Gastroesophageal sphincter (tissue), 4 donors: Measurements from ENCODE around the gene PAK1. TPM values are rescaled to one million over a fixed set of nuclear protein-coding genes. Genes with fewer than 3 reads are reported as not detected.

Experiments used
- ATAC-seq: fragments of 150-250 bp; one replicate; pipeline ENCODE4 v1.9.1; 2016; ENCODE audit warnings: mild to moderate bottlenecking, moderate library complexity
- H3K27ac ChIP-seq, 4 donors: fragments of 200-600 bp; sonication (generic) in 3 of 4; 1 replicate in 3 of 4; 2 replicates in 1 of 4; pipeline ENCODE4 v1.5.1; 2016 to 2019
- H3K27me3 ChIP-seq: fragments of 200-600 bp; sonication (generic); one replicate; pipeline ENCODE4 v1.5.1; 2019
- H3K36me3 ChIP-seq, 2 donors: fragments of 200-600 bp; sonication (generic); one replicate each; pipeline ENCODE4 v1.5.1; 2019; ENCODE audit warnings: control low read depth in 1 of 2
- H3K4me1 ChIP-seq, 3 donors: fragments of 200-600 bp; sonication (generic); 1 replicate in 2 of 3; 2 replicates in 1 of 3; pipeline ENCODE4 v1.5.1; 2016 to 2019; ENCODE audit warnings: control low read depth in 2 of 3
- H3K4me3 ChIP-seq, 2 donors: fragments of 200-600 bp; sonication (generic); one replicate each; pipeline ENCODE4 v1.5.1; 2019; ENCODE audit warnings: mild to moderate bottlenecking in 1 of 2, moderate library complexity in 1 of 2
- H3K9me3 ChIP-seq, 3 donors: fragments of 200-600 bp; sonication (generic); one replicate each; pipeline ENCODE4 v1.5.1; 2017 to 2019; ENCODE audit warnings: control low read depth in 2 of 3
- CTCF ChIP-seq, 4 experiments: fragments of 200-600 bp in 2 of 4; fragments of 450-650 bp in 2 of 4; sonication (generic) in 1 of 4; IDR thresholded peaks; one replicate each; pipeline ENCODE4 v1.5.1; 2017 to 2019; ENCODE audit warnings: antibody characterized with exemption in 4 of 4, mild to moderate bottlenecking in 2 of 4, moderate library complexity in 2 of 4
- EP300 ChIP-seq: sonication (generic); formaldehyde crosslinking; IDR thresholded peaks from one replicate; pipeline ENCODE4 v1.6.1; 2017; ENCODE audit warnings: antibody characterized with exemption, mild to moderate bottlenecking
- POLR2A ChIP-seq, 2 donors: fragments of 450-650 bp; IDR thresholded peaks; one replicate each; pipeline ENCODE4 v1.6.1; 2017; ENCODE audit warnings: antibody characterized with exemption in 2 of 2, mild to moderate bottlenecking in 2 of 2, moderate library complexity in 1 of 2
- POLR2AphosphoS5 ChIP-seq: sonication (generic); formaldehyde crosslinking; IDR thresholded peaks from one replicate; pipeline ENCODE4 v1.6.1; 2017; ENCODE audit warnings: antibody characterized with exemption
- WGBS, 2 donors: methylation state at CpG; one replicate each; pipeline ENCODE4 v1.1.5; 2018; ENCODE audit warnings: low coverage in 1 of 2; 5-methylcytosine and 5-hydroxymethylcytosine counted together
- total RNA-seq, 4 donors: library from RNA; depleted of rRNA; stranded (reverse); fragments of >200 nt; gene quantifications; one replicate each; pipeline ENCODE4 v1.1.0, GENCODE V29; 2016

Gene PAK1
- total RNA-seq, 4 donors from 2014 or later, result 29.8 to 48.1 (median 40.2) TPM

GRCh38 chr11:77401486-77402217, 72.2 kb downstream of the PAK1 start:
- Histone ChIP-seq H3K36me3 (no peaks in the 10 kb centered on the region), H3K4me1 (peaks cover 0 to 60% (median 4%) of the 10 kb centered on the region in 3 donors), H3K27ac (no peak overlapping the region), H3K27me3 (no peaks in the 10 kb centered on the region), H3K9me3 (no peaks in the 10 kb centered on the region), H3K4me3 (no peak overlapping the region)
- 81 to 91% methylated on average over 2 of the region's 2 CpGs for WGBS, 2 donors
- no peak for ATAC-seq
- TF ChIP-seq POLR2AphosphoS5 (no peak), CTCF (IDR thresholded peaks at IDR 0.05) (no peak), POLR2A (IDR thresholded peaks at IDR 0.05) (no peak), EP300 (no peak)

GRCh38 chr11:77400775-77401449, 73.0 kb downstream of the PAK1 start:
- H3K9me3 ChIP-seq, result no peaks in the 10 kb centered on the region
- peaks cover 0 to 59% (median 4%) of the 10 kb centered on the region in 3 donors for H3K4me1 ChIP-seq
- no peak for TF ChIP-seq POLR2AphosphoS5
- TF ChIP-seq EP300, result no peak
- no peak for TF ChIP-seq POLR2A (IDR thresholded peaks at IDR 0.05)
- TF ChIP-seq CTCF (IDR thresholded peaks at IDR 0.05), result no peak
- no peak for ATAC-seq
- no peaks in the 10 kb centered on the region for H3K36me3 ChIP-seq
- no peak overlapping the region for H3K27ac ChIP-seq
- 72 to 86% methylated on average over 3 to 5 of the region's 5 CpGs for WGBS, 2 donors
- H3K27me3 ChIP-seq, result no peaks in the 10 kb centered on the region
- no peak overlapping the region for H3K4me3 ChIP-seq

- WGBS, 2 donors, result 52 to 63% methylated on average over 2 of the region's 2 CpGs
These were observed 73.6 kb downstream of the PAK1 start for GRCh38 chr11:77400271-77400670.

GRCh38 chr11:77397631-77398030, 76.3 kb downstream of the PAK1 start:
- Histone ChIP-seq H3K4me3 (no peak overlapping the region), H3K4me1 (peaks cover 0 to 60% (median 4%) of the 10 kb centered on the region in 3 donors), H3K27me3 (no peaks in the 10 kb centered on the region), H3K36me3 (no peaks in the 10 kb centered on the region), H3K9me3 (no peaks in the 10 kb centered on the region), H3K27ac (no peak overlapping the region)
- ATAC-seq, result no peak
- no peak for TF ChIP-seq CTCF (IDR thresholded peaks at IDR 0.05)
- no peak for TF ChIP-seq EP300
- no peak for TF ChIP-seq POLR2A (IDR thresholded peaks at IDR 0.05)
- TF ChIP-seq POLR2AphosphoS5, result no peak
- 20 to 62% methylated on average over 1 of the region's 1 CpG for WGBS, 2 donors

More at GRCh38 chr11:77400271-77400670, 73.6 kb downstream of the PAK1 start:
- Histone ChIP-seq H3K9me3 (no peaks in the 10 kb centered on the region), H3K27ac (no peak overlapping the region), H3K4me3 (no peak overlapping the region), H3K36me3 (no peaks in the 10 kb centered on the region), H3K4me1 (peaks cover 0 to 58% (median 4%) of the 10 kb centered on the region in 3 donors), H3K27me3 (no peaks in the 10 kb centered on the region)
- no peak for ATAC-seq
- no peak for TF ChIP-seq POLR2A (IDR thresholded peaks at IDR 0.05)

GRCh38 chr11:77396911-77397310, 77.0 kb downstream of the PAK1 start:
- no peaks in the 10 kb centered on the region for H3K36me3 ChIP-seq
- 25 to 52% methylated on average over 2 of the region's 2 CpGs for WGBS, 2 donors
- TF ChIP-seq POLR2A (IDR thresholded peaks at IDR 0.05), result no peak
- no peak for TF ChIP-seq CTCF (IDR thresholded peaks at IDR 0.05)
- TF ChIP-seq POLR2AphosphoS5, result no peak
- no peak for TF ChIP-seq EP300
- H3K9me3 ChIP-seq, result no peaks in the 10 kb centered on the region
- H3K4me3 ChIP-seq, result no peak overlapping the region
- no peak overlapping the region for H3K27ac ChIP-seq
- no peaks in the 10 kb centered on the region for H3K27me3 ChIP-seq
- H3K4me1 ChIP-seq, result peaks cover 0 to 61% (median 4%) of the 10 kb centered on the region in 3 donors
- no peak for ATAC-seq
